GM18870 (cell line): ENCODE measurements around the gene PCBP4.

Source experiments
- ATAC-seq: cut with Tn5 transposase; IDR thresholded peaks from one replicate; pipeline ENCODE4 v1.9.1; 2021; ENCODE audit warnings: moderate library complexity; ENCODE audit not compliant: unreplicated experiment

PCBP4 gene

DNA sequence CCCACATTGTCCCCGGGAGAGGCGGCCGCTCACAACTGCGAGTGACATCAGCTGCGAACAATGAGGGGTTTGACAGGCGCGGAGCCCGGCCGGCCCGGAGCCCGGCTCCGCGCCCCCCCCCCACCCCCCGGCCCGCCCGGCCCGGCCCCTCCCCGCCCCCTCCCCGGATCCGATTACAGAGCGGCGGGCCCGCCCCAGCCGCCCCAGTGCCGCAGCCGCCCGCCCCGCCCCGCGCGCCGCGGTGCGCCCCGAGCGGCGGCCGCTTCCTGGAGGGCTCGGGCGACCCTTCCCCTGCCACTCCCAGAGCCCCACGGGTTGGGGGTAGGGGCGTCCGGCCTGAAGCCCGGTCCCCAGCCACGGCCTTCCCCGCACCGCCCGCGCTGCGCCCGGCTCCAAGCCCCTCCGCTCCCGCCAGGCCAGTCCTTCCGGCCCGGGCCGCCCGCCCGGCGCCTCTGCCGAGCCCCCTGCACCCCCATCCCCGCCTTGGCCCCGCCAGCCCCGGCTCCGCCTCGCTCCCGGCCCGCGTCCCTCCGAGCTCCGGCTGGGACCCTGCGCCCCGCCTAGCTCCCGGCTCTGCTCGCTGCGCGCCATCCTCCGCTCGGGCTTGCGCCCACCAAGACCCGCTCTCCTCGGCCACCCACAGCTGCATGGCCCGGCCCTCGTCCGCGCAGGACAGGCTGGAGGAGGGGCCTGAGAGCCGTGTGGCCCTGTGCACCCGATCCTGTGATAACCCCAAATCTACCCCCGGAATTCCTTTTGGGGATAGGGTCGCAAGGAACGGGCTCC, at the start of gene PCBP4:
TSS of gene PCBP4 (minus strand) at position 71 of the 786 bp plus-strand sequence. CDS start 6,214 bp downstream, outside the sequence.
- ATAC-seq: no peak

DNA sequence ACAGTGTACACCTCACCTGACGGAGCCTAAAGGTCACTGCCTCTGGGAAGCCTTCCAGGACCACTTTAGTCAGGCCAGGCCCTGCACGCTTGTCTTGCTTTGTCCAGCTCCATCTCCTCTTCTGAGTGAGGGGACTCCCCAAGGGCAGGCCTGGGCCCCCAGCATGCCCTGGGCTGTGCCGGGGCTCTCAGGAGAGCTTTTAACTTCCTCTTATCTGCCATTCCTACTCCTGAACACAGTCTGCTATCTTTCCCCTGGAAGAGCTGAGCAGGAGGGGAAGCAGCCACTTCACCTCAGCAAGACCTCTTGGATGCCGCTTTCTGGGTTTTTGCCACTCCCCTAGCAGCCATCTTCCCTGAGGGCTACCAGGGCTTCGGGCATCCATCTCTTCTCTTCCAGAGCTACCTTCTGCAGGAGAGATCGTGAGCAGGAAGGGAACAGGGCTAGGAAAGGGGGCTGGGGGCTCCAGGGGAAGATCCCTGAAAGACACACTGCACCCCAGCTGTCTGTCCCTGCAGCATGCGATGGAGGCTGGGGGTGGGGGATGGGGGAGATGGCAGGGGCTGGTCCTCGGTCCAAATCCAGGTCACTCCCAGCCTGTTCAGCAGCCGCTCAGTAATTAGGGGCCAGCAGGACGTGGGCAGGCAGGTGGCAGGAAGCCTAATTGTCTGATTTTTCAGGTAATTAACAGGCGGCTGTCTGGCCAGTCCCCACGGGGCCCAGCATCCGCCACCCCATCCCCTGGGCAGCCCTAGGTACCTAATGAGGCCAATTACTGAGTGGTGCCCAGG, 48.4 kb upstream of the PCBP4 start:
- ATAC-seq: no peak

DNA sequence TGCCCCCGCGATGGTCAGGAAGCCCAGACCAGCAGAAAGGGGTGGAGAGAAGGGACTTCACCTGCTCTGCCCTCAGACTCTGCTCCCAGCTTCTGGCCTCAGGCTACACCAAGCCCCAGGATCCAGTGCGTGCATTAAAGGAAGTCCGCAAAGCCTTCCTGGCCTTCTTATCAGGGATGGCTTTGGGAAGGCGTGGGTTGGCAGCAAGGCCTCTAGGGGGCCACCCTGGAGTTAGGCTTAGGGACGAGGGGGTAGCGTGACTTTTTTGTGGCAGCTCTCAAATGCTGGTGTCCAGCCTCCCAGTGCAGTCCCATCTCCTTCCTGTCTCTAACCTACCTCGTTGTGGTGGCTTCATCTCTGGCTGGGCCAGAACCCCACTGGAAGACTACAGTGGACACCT, 47.4 kb upstream of the PCBP4 start:
- no peak for ATAC-seq

DNA sequence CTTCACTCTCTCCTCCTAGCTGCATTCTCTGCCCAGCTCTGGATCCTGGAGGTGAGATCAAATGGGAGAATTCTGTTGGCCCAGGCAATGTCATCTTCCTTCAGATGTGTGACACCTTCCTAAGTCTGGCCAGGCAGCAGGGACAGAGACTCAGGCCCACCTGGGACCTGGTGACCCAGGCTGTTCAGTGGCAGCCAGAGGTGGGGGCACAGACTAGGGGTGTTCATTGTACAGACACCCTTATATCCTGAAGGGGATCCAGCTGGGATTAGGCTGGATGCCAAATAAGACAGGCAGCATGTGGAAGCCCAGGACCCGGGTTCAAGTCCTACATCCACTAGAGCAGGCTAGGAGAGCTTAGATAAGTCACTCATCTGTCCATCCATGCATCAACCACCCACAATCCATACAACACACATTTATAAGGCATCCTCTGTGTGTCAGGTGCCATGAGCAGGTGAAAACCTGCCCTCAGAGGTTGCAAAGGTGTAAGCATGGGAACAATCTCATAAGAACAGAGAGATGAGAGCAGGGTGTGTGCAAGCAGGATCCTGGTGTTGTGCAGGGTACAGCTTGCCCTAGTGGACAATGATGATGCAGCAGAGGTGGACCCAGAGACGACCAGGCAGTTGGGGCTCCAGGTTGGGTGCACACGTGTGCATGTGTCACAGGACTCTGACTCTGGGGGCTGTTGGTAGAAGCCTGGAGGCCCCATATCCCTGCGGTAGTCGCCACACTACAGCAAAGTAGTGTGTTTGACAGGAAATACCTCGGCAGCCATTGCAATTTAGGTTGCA, 46.7 kb upstream of the PCBP4 start:
- no peak for ATAC-seq

DNA sequence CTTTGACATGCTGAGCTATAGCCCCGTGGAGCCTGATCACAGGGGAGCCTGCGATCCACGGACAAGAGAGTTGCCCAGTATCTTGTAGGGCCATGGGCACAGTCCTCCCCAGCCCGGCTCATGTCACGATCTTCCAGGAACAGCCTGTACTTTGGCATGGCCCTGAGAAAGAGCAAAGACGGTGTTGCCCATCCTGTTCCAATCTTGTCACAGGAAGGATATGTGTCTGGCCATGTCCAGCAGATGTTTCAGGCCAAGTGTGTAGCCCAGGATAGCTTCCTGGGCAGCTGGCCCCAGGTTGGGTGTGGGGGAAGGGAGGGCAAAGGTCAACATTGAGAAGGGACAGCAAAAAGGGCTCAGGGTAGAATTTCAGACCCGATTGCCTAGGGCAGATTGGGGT, 45.4 kb upstream of the PCBP4 start:
- no peak for ATAC-seq

DNA sequence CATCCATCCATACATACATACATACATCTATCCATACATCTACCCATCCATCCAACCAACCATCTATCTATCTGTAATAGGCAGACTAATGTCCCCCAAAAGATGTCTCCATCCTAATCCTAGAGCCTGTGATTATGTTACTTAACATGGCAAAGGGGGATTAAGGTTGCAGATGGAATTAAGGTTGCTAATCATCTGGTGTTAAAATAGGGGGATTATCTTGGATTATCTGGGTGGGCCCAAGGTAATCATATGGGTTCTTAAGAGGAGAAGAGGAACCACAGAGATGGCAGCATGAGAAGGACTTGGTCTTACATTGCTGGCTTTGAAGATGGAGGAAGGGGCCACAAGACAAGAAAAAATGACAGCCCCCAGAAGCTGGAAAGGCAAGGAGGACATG, 43.2 kb upstream of the PCBP4 start:
- ATAC-seq: no peak

DNA sequence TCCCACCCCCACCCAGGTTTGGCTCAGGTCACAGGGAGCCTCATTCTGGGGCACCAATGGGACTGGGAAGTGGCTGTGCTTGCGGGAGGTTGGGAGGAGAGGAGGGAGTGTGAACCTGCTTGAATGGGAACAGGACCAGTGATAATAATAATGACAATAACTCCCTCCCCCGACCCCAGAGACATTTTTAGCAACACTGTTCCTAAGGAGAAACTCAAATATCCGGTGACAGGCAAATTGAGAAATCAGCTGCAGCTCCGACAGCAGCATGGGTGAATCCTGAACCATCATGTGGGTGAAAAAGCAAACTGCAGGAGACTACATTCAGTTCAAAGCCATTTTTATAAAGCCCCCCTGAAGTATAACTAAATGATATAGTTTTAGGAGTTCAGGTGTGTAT, 40.0 kb upstream of the PCBP4 start:
- no peak for ATAC-seq

DNA sequence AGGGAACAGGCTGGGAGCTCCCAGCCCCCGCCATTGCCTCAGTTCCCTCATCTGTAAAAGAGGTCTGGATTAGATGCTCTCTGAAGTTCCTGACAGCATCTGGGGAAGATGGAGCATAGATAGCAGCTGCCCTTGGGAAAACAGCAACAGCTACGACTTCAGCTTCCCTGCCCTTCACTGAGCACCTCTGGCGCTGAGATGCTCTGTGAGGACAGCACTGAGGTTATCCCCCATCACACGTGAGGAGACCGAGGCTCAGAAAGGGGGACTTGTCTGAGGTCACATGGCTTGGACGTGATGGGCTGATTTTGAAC, 39.5 kb upstream of the PCBP4 start:
- ATAC-seq: no peak

DNA sequence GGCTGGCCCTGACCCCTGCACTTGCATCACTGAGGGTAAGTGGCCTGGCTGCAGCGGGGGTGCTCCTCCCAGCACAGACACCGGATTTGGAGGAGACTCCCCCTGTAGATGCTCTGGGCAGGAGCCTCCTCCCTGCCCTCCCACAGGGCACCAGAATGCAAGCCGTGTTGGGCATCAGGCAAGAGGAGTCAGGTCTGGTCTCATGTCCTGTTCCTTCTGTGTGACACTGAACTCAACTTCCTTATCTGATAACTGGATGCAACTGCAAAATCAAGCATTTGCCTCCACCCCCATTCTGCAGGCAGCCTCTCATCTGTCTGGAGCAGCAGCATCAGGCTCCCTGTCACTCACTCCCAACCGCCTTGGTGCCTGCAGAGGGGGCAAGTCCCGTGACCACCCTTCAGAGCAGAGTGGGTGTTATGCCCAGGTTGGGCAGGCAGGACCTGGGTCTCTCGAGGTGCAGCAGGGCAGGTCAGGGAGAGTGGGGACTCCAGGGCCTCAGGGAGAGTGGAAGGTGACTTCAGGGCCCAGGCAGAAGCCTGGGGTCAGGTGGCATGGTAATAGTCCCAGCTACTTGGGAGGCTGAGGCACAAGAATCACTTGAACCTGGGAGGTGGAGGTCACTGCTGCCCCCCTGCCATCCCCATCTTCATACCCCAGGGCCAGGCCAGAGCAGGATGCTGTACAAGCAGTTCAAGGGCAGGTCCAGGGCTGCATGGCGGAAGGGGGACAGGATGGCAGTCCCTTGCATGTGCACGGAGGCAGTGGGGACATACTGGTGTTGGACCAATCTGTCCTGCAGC, 39.0 kb upstream of the PCBP4 start:
- no peak for ATAC-seq

DNA sequence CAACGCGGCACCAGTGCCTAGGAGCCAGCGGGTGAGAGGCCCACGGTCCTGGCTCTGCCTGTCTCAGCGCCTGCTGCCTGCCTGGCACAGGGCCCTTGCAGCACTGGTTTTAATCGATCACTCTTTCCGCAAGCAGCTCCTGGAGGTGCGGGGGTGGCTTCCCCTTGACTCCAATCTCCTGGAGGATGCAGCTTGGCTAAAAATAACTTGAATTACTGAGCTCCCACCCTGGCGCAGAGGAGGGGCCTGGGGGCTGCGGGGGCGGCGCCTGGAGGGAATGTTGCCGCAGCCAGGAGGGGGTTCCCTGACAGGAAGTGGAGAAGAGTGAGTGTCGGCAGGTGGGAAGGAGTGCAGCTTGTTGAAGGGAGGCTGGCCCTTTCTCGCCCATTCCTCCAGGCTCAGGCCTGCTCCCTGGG, 38.3 kb upstream of the PCBP4 start:
- ATAC-seq: no peak

DNA sequence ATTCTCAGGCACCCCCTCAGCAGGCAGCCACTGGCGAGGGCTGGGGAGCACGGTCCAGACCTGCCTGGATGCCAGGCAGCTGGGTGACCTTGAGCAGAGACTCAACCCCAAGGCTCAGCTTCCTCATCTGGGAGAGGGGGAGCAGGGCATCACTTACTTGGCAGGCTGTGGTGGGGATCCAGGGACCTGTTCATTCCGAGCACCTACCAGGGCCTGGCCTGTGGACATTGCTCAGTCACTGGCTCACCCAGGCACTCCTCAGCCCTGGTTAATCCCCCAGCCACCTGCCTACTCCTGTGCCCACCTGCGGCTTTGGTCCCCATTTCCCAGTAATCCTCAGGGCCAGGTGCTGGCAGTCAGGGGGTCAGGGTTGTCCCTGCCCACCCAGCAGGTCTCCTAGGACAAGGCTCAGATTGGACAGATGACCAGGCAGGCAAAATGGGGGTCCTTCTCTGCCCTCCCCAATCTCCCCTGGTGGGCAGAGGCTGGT, 37.7 kb upstream of the PCBP4 start:
- ATAC-seq: no peak

DNA sequence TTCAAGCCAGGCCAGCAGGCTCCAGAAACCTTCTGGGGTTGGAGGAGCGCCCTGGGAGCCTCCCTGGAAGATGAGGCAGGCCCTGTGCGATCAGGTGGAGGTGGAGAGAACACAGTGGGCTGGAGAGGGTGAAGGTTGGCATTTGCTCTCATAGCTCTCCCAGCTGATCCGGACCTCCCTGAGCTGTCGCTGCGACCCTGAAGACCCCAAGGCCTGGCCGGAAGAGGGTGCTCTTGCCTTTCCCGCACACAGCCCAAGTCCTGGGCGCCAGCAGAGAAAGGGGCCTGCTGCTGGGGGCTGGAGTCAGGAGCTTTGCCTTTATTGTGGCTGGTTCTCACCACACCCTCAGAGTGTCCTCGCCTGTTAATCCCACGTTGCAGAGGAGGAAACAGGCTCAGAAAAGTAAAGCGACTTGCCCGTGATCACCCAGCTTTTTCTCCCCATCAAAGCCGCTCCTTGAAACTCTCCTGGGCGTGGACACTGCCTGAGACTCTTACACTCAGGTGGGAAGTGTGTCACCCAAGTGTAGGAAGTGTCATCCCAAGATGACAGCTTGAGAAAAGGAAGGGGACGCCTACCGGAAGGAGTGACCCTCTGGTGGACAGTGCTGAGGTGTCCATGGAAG, 37.0 kb upstream of the PCBP4 start:
- no peak for ATAC-seq

DNA sequence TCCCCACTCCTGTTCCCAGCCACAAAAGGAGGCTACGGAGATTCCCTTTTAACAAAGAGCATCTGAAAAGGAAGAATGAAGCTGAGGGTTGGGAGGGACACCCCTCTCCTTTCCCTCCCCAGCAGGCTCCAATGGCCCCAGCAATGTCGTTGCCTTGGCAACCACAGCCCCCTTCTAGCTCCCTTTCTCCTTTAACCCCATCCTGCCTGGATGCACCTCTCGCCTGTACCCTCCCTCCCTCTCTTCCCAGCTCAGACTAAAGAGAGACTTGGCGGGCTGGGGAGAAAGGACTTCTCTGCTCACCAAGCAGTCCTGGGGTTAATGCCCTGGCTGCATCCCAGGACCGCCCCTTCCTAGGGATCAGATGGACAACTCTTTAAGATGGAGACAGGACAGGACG, 35.5 kb upstream of the PCBP4 start:
- ATAC-seq: no peak

DNA sequence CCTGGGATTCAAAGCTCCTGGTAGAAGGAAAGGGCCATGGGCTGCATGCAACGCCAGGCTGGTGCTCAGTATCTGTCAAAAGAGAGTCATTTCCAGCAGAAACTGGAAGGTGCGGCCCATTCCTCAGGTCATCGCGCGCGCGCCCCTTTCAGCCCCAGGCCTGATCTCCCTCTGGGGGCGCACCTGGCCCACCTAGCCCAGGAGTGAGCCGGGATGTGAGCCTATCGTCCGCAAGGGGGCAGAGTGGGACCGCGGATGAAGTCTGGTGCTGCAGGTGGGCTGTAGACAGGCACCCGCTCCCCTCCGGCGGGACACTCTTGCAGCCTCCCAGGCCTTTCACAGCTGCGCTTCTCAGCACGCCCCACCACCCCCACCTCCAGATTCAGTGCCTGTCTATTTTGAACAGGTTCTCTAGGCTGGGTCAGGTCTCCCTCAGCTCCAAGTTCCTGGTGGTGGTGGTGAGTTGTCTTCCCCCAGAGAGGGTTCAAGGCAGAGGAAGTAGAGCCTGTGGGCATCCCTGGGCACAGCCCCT, 34.3 kb upstream of the PCBP4 start:
- ATAC-seq: no peak

DNA sequence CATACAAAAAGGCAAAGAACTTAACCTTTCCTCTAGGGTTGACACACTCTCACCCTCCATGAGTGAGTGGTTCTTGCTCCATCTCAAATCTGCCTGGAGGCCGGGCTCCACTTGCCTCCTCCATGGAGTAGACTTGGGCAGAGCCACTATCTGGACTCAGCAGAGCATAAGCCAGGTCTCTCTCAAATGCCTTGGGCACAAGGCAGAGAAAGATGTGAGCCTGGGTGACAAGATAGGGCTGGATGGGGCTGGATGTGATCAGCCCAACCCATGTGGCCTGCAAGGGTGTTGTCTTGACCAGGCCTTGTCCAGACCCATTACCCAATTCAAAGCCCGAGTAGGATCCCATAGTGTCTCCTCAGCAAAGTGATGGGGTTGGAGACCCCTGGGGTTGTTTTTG, 32.6 kb upstream of the PCBP4 start:
- ATAC-seq: no peak

DNA sequence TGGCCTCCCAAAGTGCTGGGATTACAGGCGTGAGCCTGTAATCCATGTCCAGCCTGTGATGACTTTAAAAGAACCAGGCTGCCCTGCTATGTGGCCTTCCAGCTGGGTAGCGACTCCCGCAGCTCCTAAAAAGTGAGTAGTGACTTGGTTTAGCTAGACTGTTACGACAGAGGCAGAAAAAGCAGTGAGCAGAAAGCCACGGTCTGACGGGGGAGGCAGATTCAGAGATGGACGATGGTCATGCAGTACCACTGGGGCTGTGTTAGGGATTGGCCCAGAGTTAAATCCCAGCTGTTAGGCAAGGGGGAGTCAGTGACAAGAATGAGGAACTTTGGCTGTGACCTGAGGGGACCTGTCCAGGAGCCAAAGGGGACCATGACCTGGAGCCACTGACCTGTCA, 31.5 kb upstream of the PCBP4 start:
- ATAC-seq: no peak

DNA sequence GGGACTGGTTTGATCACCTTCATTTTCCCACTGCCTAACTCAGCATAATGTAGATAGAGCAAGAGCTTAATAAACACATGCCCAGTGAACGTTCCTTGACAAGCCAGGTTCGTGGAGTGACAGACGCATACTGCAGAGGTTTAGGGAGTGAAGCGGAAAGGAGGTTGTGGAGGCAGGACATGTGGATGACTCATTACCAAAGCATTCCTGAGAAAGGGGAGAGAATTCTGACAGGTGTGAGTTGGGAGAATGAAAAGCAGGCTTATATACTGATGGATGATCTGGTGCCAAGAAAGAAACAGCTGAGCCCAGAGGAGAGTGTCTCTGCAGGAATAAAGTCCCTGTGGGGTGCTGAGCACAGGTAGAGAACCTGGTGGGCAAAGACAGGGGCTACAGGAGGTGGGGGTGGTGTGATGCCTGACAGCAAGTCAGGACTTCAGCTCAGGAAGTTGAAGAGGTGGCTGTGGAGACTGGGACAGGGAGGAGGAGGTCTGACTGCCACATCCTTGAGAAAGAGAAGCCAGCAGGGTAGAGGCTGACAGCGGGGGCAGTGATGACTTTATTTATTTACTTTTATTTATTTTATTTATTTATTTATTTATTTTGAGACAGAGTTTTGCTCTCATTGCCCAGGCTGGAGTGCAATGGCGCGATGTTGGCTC, 30.8 kb upstream of the PCBP4 start:
- no peak for ATAC-seq

DNA sequence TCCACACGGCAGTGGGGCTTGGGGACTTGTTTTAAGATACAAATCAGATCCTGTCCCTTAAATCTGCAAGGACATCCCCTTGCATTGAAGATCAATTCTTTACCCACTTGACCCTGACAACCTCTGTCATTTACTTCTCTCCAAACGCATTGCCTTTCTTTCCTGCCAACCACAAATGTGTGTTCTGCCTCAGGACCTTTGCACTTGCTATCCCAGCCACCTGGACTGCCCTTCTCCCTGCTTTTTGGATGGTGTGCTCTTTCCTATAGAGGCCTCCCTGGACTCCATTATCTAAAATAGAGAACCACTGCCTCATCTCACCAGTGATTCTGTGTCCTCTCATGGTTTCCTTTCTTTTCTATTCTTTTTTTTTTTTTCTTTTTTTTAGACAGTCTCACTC, 29.9 kb upstream of the PCBP4 start:
- no peak for ATAC-seq

DNA sequence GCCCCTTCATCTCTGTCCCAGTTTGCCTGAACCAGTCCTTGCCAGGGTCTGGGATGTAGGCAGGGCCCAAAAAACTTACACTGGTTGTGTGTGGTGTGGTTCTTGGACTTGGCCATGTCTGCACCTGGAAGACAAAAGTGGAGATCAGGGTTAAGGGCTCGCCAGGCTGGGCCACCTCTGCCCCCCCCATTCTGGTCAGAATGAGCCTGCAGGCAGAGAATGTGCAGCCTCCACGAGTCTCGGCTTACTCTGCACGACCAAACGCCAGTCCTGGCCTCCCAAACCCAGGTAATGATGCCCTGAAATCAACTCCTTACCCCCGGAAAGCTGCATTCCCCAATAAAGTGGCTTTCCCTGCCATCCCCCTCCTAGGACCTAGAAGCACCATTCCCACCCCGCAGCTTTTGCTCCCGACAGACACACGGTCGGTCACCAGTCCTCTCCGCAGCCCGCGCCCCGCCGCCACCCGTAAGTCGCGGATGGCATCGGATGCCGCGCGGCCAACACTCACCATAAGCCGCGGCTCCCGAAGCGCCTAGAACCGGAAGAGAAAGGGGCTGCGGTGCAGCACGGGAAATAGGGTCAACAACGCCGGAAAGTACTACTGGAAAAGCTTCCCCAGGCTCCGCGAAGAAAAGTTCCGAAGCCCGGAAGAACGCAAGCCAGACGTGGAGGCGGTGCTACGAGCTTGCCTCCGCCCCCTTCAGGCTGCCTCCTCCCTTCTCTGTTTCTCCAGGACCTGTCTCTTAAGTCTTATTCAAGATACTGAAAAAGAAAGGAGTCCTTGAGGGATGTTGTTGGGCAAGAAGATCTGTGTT, 28.3 kb upstream of the PCBP4 start, which contains the start of gene RPL29:
TSS of gene RPL29 (minus strand) at position 550 of the 818 bp plus-strand sequence. CDS start at position 116, 434 bp downstream.
- peak; percentile 79 for ATAC-seq
